H7 (cell line): ENCODE results near the gene LIMA1. TPM values are rescaled to one million over a fixed set of nuclear protein-coding genes. Genes with fewer than 3 reads are reported as not detected.
"Not testable (repeated sequence)": the region's sequence is repeated elsewhere in the genome, so short reads cannot be mapped to it uniquely, and the experiment has no call there.

ENCODE experiments used
- DNase-seq: peaks from one replicate; pipeline ENCODE4 v3.0.0; 2012
- H3K27me3 ChIP-seq: 2 replicates; pipeline ENCODE4 v1.6.0; 2011; ENCODE audit warnings: mild to moderate bottlenecking, low read length; ENCODE audit not compliant: control insufficient read depth, insufficient read depth
- H3K36me3 ChIP-seq: replicated peaks from 2 replicates; pipeline ENCODE4 v1.5.1; 2011; ENCODE audit warnings: low read length; ENCODE audit not compliant: control insufficient read depth, insufficient read depth
- H3K4me3 ChIP-seq: 2 replicates; pipeline ENCODE4 v1.5.1; 2011; ENCODE audit warnings: low read depth, mild to moderate bottlenecking, control low read depth, low read length, moderate library complexity; ENCODE audit not compliant: insufficient read depth
- total RNA-seq: library from RNA; depleted of rRNA; stranded (reverse); fragments of >200 nt; shearing (Covaris generic); gene quantifications from 2 replicates; pipeline ENCODE4 v1.2.3, GENCODE V29; 2014

The LIMA1 gene
- total RNA-seq, 1 experiment from 2014 or later = 34.0 TPM

- Histone ChIP-seq H3K4me3 (no peak overlapping the region), H3K36me3 (no peaks in the 10 kb centered on the region), H3K27me3 (no peaks in the 10 kb centered on the region)
- DNase-seq = no peak
These were observed 11.5 kb downstream of the LIMA1 start for GRCh38 chr12:50271724-50272247.

- no peak for DNase-seq
- H3K27me3 ChIP-seq = no peaks in the 10 kb centered on the region
- no peak overlapping the region for H3K4me3 ChIP-seq
- H3K36me3 ChIP-seq = no peaks in the 10 kb centered on the region
These were observed 14.8 kb downstream of the LIMA1 start for GRCh38 chr12:50268482-50268881.

DNA sequence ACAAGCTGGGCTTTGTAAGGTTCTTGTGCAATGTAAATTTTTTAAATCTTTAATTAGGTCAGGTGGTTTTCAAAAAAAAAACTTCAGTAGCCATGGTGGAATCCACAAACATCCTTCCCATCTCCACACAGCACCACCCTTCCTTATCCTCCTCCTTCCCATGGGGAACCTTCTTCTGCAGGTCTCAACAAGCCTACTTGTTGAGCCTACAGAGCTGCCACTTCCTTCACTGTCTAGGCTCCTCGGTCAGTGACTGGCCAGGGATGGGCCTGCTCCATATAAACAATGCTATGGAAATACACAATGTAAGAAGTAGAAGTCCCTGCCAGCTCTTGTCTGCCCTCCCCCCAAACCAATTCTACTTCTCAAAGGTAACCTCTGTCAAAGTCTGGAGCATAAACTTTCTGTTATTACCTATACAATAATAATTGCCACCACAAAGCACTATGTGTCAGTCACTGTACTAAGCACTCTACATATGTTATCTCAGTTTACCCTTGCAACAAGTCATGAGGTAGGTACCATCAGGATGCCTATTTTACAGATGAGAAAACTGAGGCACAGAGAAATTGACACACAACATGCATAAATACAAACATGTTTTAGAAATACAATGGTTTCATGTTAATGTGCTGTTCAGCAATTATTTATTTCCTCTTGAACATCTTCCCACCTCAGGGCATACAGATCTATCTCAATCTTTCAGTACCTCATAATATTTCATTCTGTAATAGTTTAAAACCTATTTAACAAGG lies 17.4 kb downstream of the LIMA1 start:
- DNase-seq = no peak
- Histone ChIP-seq H3K4me3 (no peak overlapping the region), H3K36me3 (no peaks in the 10 kb centered on the region), H3K27me3 (no peaks in the 10 kb centered on the region)

GRCh38 chr12:50263832-50264231 lies 19.5 kb downstream of the LIMA1 start:
- Histone ChIP-seq H3K27me3 (no peaks in the 10 kb centered on the region), H3K36me3 (no peaks in the 10 kb centered on the region), H3K4me3 (no peak overlapping the region)
- no peak for DNase-seq

DNA sequence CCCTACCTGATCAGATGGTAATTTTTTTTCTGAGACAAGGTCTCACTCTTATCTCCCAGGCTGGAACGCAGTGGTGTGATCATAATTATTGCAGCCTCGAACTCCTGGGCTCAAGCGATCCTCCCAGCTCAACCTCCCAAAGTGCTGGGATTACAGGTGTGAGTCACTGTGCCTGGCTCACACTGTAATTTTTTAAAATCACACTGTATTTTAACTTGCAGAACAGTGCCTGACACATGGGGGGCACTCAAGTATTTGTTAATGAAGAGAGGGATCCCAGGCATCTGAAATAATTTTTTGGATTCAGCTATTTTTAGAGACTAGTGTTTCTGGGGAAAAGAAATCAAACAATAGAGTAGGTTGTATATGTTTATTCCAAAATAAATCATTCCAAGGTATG lies 21.7 kb downstream of the LIMA1 start:
- Histone ChIP-seq H3K27me3 (no peaks in the 10 kb centered on the region), H3K4me3 (no peak overlapping the region), H3K36me3 (no peaks in the 10 kb centered on the region)
- DNase-seq = no peak

DNA sequence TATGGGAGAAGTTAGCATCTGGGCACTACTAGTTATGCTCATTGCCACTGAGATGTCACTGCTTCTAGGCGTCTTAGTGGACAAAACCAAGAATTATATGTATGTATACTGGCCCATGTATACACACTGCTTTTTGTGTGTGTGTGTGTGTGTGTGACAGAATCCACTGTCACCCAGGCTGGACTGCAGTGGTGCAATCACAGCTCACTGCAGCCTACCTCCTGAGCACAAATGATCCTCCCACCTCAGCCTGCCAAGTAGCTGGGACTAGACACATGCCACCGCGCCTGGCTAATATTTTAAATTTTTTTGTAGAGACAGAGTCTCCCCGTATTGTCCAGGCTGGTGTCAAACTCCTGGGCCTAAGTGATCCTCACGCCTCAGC lies 25.2 kb downstream of the LIMA1 start:
- no peak for DNase-seq

DNA sequence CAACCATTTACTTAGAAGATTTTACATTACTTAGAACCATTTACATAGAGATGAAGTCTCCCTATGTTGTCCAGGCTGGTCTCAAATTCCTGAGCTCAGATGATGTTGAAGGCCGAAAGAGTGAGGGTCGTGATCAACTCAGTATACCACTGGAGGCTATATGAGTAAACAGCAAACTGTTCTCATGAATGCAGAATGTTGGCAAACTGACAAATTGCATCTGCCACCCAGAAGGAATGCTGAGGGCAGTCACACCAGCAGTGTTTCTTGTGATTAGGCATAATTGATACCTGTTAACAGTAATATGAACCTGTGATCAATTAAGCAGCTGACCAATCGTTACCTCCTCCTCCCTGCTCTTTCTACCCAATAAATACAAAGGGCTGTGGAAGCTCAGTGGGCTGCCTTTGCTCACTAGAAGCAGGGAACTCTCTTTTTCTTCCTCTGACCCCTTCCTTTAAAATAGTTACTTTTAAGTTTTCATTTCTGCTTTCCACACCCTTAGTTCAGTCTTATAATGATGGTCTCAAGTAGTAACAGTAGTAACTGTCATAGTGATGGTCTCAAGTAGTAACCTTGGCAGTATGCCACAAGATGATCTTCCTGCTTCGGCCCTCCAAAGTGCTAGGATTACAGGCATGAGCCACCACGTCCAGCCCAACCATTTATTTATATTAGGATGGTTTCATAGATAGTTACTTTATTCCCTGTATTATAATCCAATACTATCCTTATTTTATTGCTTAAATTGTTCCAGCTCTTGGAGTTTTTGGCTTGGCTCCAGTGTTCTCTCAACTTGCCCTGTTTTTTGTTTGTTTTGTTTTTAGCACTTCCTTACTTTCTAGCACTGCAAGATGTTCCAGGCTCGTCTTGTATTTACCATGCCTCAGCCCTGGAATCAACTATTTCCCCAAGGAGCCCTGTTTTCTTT lies 25.8 kb downstream of the LIMA1 start:
- Histone ChIP-seq H3K27me3 (no peaks in the 10 kb centered on the region), H3K36me3 (no peaks in the 10 kb centered on the region), H3K4me3 (no peak overlapping the region)
- no peak for DNase-seq

More for the DNA sequence above, 25.2 kb downstream of the LIMA1 start:
- no peak overlapping the region for H3K4me3 ChIP-seq
- H3K27me3 ChIP-seq = no peaks in the 10 kb centered on the region
- H3K36me3 ChIP-seq = no peaks in the 10 kb centered on the region

GRCh38 chr12:50256761-50257160 lies 26.6 kb downstream of the LIMA1 start:
- no peaks in the 10 kb centered on the region for H3K36me3 ChIP-seq
- no peak for DNase-seq
- H3K27me3 ChIP-seq = no peaks in the 10 kb centered on the region
- no peak overlapping the region for H3K4me3 ChIP-seq

DNA sequence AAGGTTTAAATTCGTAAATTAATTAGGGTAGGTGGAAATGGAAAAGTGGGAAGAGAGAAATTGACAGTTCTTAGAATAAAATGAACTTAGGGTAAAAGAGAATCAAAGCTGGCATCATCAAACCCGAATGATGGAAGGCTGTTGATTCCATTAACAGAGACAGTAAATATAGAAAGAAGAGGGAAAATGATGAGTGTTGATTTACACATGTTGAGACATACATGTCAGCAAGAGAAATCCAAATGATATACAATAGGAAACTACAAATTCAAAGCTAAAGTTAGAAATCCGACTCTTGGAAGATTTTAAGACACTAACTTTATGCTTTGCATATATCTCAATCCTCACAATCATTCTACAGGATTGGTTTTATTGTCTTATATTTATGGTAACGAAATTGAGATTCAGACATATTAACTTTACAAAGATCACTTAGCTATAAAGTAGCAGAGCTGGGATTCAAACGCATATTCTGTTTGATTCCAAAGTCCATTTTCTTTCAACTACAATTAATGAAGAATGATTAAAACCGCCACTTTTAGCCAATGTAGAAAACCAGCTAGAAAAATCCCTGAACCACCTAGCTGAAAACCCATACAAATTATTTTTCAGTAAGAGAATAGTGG lies 30.2 kb downstream of the LIMA1 start:
- DNase-seq = no peak
- no peaks in the 10 kb centered on the region for H3K27me3 ChIP-seq
- no peaks in the 10 kb centered on the region for H3K36me3 ChIP-seq
- no peak overlapping the region for H3K4me3 ChIP-seq

GRCh38 chr12:50251619-50252252 lies 31.6 kb downstream of the LIMA1 start:
- DNase-seq = no peak
- H3K27me3 ChIP-seq = no peaks in the 10 kb centered on the region
- H3K36me3 ChIP-seq = no peaks in the 10 kb centered on the region
- H3K4me3 ChIP-seq = no peak overlapping the region

DNA sequence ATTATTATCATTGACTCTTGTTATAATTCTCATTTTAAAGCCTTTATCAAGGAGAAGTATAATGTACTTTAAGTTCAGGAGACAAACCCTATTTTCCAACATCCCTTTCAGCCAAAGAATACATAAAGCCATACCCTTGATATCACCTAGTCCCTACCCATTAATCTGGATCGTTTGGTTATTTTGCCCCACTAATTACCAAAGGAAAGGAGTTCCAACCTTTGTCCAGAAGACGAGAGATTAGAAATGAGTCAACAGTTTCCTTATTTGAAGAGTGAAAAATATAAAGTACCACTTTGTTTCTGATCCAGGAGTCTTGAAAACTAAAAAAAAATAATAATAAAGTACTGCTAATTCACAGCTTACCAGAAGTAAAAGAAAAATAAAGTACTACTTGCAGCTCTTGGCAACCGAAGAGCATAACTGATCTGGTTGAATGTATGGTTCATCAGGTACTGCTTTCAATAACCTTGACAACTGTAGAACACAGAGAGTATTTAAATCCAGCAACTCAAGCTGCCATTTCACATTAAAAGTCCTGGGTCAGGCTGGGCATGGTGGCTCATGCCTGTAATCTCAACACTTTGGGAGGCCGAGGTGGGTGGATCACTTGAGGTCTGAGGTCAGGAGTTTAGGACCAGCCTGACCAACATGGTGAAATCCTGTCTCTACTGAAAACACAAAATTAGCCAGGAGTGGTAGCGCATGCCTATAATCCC lies 33.7 kb downstream of the LIMA1 start:
- H3K36me3 ChIP-seq = no peaks in the 10 kb centered on the region
- no peaks in the 10 kb centered on the region for H3K27me3 ChIP-seq
- no peak for DNase-seq
- no peak overlapping the region for H3K4me3 ChIP-seq

GRCh38 chr12:50248883-50249282 lies 34.4 kb downstream of the LIMA1 start:
- Histone ChIP-seq H3K27me3 (no peaks in the 10 kb centered on the region), H3K4me3 (no peak overlapping the region), H3K36me3 (no peaks in the 10 kb centered on the region)
- DNase-seq = no peak

DNA sequence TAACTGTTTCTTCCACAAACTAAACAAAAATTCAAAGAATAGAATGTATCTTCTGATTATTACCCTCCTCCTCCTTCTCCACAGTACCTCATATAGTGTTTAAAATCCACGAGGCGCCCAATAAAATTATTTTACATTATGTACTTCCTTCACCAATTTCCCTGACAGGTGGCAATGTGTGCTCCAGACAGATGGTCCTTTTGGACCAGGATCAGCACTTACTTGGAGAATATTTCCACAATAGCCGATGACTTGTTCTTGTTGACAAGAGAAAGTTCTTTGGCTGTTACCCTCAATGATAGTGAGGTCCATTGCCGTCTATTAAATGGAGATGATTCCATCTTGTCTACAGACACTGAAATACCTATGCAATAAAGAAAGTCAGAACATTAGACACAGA lies 34.9 kb downstream of the LIMA1 start:
- no peaks in the 10 kb centered on the region for H3K27me3 ChIP-seq
- DNase-seq = no peak
- H3K4me3 ChIP-seq = no peak overlapping the region
- H3K36me3 ChIP-seq = no peaks in the 10 kb centered on the region

GRCh38 chr12:50247665-50248064 lies 35.7 kb downstream of the LIMA1 start:
- H3K4me3 ChIP-seq, H3K36me3 ChIP-seq, H3K27me3 ChIP-seq, DNase-seq: not testable (repeated sequence)
